Thyroid gland (tissue), 4 donors: ENCODE measurements around the gene MAP3K13. TPM values are rescaled to one million over a fixed set of nuclear protein-coding genes. Genes with fewer than 3 reads are reported as not detected.
"Not testable (repeated sequence)": the region's sequence is repeated elsewhere in the genome, so short reads cannot be mapped to it uniquely, and the experiment has no call there.

Source experiments
- DNase-seq, 2 donors: peaks; one replicate each; pipeline ENCODE4 v3.0.0-alpha.2; 2019
- H3K27ac ChIP-seq, 3 donors: fragments of 200-600 bp; sonication (generic); 1 replicate in 2 of 3; 2 replicates in 1 of 3; pipeline ENCODE4 v1.5.1; 2016 to 2019; ENCODE audit warnings: mild to moderate bottlenecking in 1 of 3, moderate library complexity in 1 of 3
- H3K27me3 ChIP-seq: fragments of 200-600 bp; sonication (generic); one replicate; pipeline ENCODE4 v1.5.1; 2019
- H3K36me3 ChIP-seq, 2 donors: fragments of 200-600 bp; sonication (generic); one replicate each; pipeline ENCODE4 v1.5.1; 2016 to 2019
- H3K4me1 ChIP-seq, 2 donors: fragments of 200-600 bp; sonication (generic); one replicate each; pipeline ENCODE4 v1.5.1; 2017 to 2019
- H3K4me3 ChIP-seq, 3 donors: fragments of 200-600 bp; sonication (generic); replicated peaks in 1 of 3; 1 replicate in 2 of 3; 2 replicates in 1 of 3; pipeline ENCODE4 v1.5.1; 2016; ENCODE audit warnings: mild to moderate bottlenecking in 1 of 3
- H3K9me3 ChIP-seq: fragments of 200-600 bp; sonication (generic); one replicate; pipeline ENCODE4 v1.5.1; 2017
- CTCF ChIP-seq, 6 experiments: fragments of 200-600 bp in 3 of 6; fragments of 450-650 bp in 3 of 6; sonication (generic) in 3 of 6; IDR thresholded peaks; one replicate each; pipeline ENCODE4 v1.5.1; 2016 to 2019; ENCODE audit warnings: antibody characterized with exemption in 6 of 6, mild to moderate bottlenecking in 2 of 6, inconsistent platforms in 1 of 6, moderate library complexity in 1 of 6
- POLR2A ChIP-seq, 2 donors: fragments of 450-650 bp; IDR thresholded peaks; one replicate each; pipeline ENCODE4 v1.6.1; 2017; ENCODE audit warnings: antibody characterized with exemption in 2 of 2, mild to moderate bottlenecking in 2 of 2, moderate library complexity in 1 of 2
- WGBS, 2 donors: methylation state at CpG; one replicate each; pipeline ENCODE4 v1.1.5; 2017; 5-methylcytosine and 5-hydroxymethylcytosine counted together
- intact Hi-C: fragments of 100-400 bp; cut with DNase I; formaldehyde crosslinking; loops from one replicate; pipeline ENCODE4 v1.15.1; 2023
- total RNA-seq, 4 donors: library from RNA; depleted of rRNA; stranded (reverse); fragments of >200 nt; gene quantifications; one replicate each; pipeline ENCODE4 v1.2.3, GENCODE V29; 2016

The MAP3K13 gene
- total RNA-seq, 4 donors from 2014 or later, result 44.4 to 58.0 (median 46.2) TPM

GRCh38 chr3:185473290-185473815 is 110.4 kb downstream of the MAP3K13 start:
- no peak overlapping the region for H3K27ac ChIP-seq
- H3K9me3 ChIP-seq, result no peaks in the 10 kb centered on the region
- no peak for DNase-seq
- TF ChIP-seq POLR2A (IDR thresholded peaks at IDR 0.05), result no peak
- TF ChIP-seq CTCF (IDR thresholded peaks at IDR 0.05), result no peak
- intact Hi-C loops, result no loop called here
- no peaks in the 10 kb centered on the region for H3K27me3 ChIP-seq
- H3K36me3 ChIP-seq, result peaks cover 20% of the 10 kb centered on the region in 2 donors
- no peak overlapping the region for H3K4me3 ChIP-seq
- no peaks in the 10 kb centered on the region for H3K4me1 ChIP-seq
- WGBS, 2 donors, result 96 to 97% methylated on average over 13 to 15 of the region's 15 CpGs

- DNase-seq, intact Hi-C loops, H3K4me3 ChIP-seq, H3K4me1 ChIP-seq, H3K9me3 ChIP-seq, H3K27me3 ChIP-seq, H3K27ac ChIP-seq: not testable (repeated sequence)
- peaks cover 20% of the 10 kb centered on the region in 2 donors for H3K36me3 ChIP-seq
- 95 to 96% methylated on average over 6 of the region's 6 CpGs for WGBS, 2 donors
These were observed 112.0 kb downstream of the MAP3K13 start for GRCh38 chr3:185474922-185475321.

- 80 to 84% methylated on average over 3 of the region's 3 CpGs for WGBS, 2 donors
- Histone ChIP-seq H3K36me3 (peaks cover 20 to 30% of the 10 kb centered on the region in 2 donors), H3K4me3 (no peak overlapping the region)
These were observed 114.4 kb downstream of the MAP3K13 start for GRCh38 chr3:185477316-185477715.

GRCh38 chr3:185479373-185479945 is 116.5 kb downstream of the MAP3K13 start:
- Histone ChIP-seq H3K4me1 (no peaks in the 10 kb centered on the region), H3K4me3 (no peak overlapping the region), H3K27ac (no peak overlapping the region), H3K9me3 (no peaks in the 10 kb centered on the region), H3K36me3 (peaks cover 6 to 15% of the 10 kb centered on the region in 2 donors), H3K27me3 (no peaks in the 10 kb centered on the region)
- no peak for DNase-seq
- intact Hi-C loops, result no loop called here
- TF ChIP-seq POLR2A (IDR thresholded peaks at IDR 0.05), result no peak
- no peak for TF ChIP-seq CTCF (IDR thresholded peaks at IDR 0.05)
- 98 to 100% methylated on average over 2 of the region's 2 CpGs for WGBS, 2 donors

More at GRCh38 chr3:185477316-185477715, 114.4 kb downstream of the MAP3K13 start:
- DNase-seq, result no peak
- H3K27me3 ChIP-seq, result no peaks in the 10 kb centered on the region
- intact Hi-C loops, result no loop called here
- TF ChIP-seq POLR2A (IDR thresholded peaks at IDR 0.05) (no peak), CTCF (IDR thresholded peaks at IDR 0.05) (no peak)
- no peak overlapping the region for H3K27ac ChIP-seq
- no peaks in the 10 kb centered on the region for H3K9me3 ChIP-seq
- H3K4me1 ChIP-seq, result no peaks in the 10 kb centered on the region

DNA sequence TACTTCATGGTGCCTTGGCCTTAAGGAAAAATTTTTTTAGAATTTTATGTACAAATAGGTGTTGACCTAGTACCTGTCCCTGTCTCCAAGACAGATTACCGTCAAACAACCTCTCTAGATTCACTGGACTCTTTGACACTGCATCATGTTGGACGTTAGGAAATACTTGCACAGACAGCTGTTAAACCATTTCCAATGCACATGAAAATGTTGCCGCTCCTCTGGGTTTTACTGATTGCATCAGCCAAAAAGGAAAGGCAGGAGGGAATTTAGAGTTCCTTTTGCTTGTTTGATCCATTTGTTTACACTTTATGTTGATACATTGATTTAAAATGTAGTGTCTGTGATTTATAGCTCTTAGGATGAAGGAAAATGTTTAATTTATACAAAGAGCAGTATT is 121.4 kb downstream of the MAP3K13 start:
- DNase-seq, result no peak
- H3K27me3 ChIP-seq, result no peaks in the 10 kb centered on the region
- no peak overlapping the region for H3K27ac ChIP-seq
- peaks cover 0 to 10% of the 10 kb centered on the region in 2 donors for H3K36me3 ChIP-seq
- TF ChIP-seq CTCF (IDR thresholded peaks at IDR 0.05) (no peak), POLR2A (IDR thresholded peaks at IDR 0.05) (no peak)
- 95 to 97% methylated on average over 3 of the region's 3 CpGs for whole genome bisulfite sequencing, 2 donors
- H3K9me3 ChIP-seq, result no peaks in the 10 kb centered on the region
- H3K4me3 ChIP-seq, result no peak overlapping the region
- no peaks in the 10 kb centered on the region for H3K4me1 ChIP-seq
- intact Hi-C loops, result no loop called here
